T47D (cell line): ENCODE data around the gene KCNK10.
A peak's percentile ranks its signal among the peaks of the same experiment; 100 is the strongest.

Experiments
- DNase-seq, 2 experiments: peaks; one replicate each; pipeline versions ENCODE4 v3.0.0 to v3.0.0-alpha.2; 2011 to 2012; ENCODE audit warnings: low read depth in 1 of 2, low spot score in 1 of 2
- JUND ChIP-seq: IDR thresholded peaks from 2 replicates; pipeline ENCODE4 v1.6.1; 2012; ENCODE audit warnings: low read depth
- in situ Hi-C: cut with HindIII; loops from 2 replicates; pipeline ENCODE4 v1.10.0; 2016; ENCODE audit warnings: low sequenced_read_pairs, low pct_unique_long_range_greater_than_20kb

The KCNK10 gene

GRCh38 chr14:88323086-88323522 lies at the start of gene KCNK10:
Gene KCNK10, minus strand, starts transcription at chr14:88323269. Its CDS starts 471 bp downstream, at chr14:88322798.
- in situ Hi-C loops = no loop called here
- TF ChIP-seq JUND = no peak
- no peak for DNase-seq

GRCh38 chr14:88369496-88369895 lies 46.4 kb upstream of the KCNK10 start:
- in situ Hi-C loops = no loop called here
- no peak for DNase-seq
- TF ChIP-seq JUND = no peak

GRCh38 chr14:88364710-88365413 lies 41.8 kb upstream of the KCNK10 start:
- no peak for TF ChIP-seq JUND
- no peak for DNase-seq
- in situ Hi-C loops = no loop called here

GRCh38 chr14:88363644-88364043 lies 40.6 kb upstream of the KCNK10 start:
- in situ Hi-C loops = no loop called here
- DNase-seq = no peak
- TF ChIP-seq JUND = no peak

- in situ Hi-C loops = no loop called here
- no peak for DNase-seq
- no peak for TF ChIP-seq JUND
These were observed 36.4 kb upstream of the KCNK10 start for GRCh38 chr14:88359500-88359899.

GRCh38 chr14:88354358-88354757 lies 31.3 kb upstream of the KCNK10 start:
- DNase-seq = no peak
- in situ Hi-C loops = no loop called here
- no peak for TF ChIP-seq JUND

- no peak for TF ChIP-seq JUND
- no peak for DNase-seq
- in situ Hi-C loops = no loop called here
These were observed 29.6 kb upstream of the KCNK10 start for GRCh38 chr14:88352698-88353097.

- TF ChIP-seq JUND = no peak
- in situ Hi-C loops = no loop called here
- no peak for DNase-seq
These were observed 29.1 kb upstream of the KCNK10 start for GRCh38 chr14:88351966-88352691.

- in situ Hi-C loops = no loop called here
- DNase-seq = no peak
- TF ChIP-seq JUND = no peak
These were observed 25.5 kb upstream of the KCNK10 start for GRCh38 chr14:88348546-88348945.

GRCh38 chr14:88346048-88346639 lies 23.1 kb upstream of the KCNK10 start:
- no peak for TF ChIP-seq JUND
- DNase-seq = peak in 1 of 2 experiments; percentile 39
- in situ Hi-C loops = no loop called here

- TF ChIP-seq JUND = no peak
- no peak for DNase-seq
- in situ Hi-C loops = no loop called here
These were observed 19.9 kb upstream of the KCNK10 start for GRCh38 chr14:88342980-88343379.

- no peak for TF ChIP-seq JUND
- in situ Hi-C loops = no loop called here
- DNase-seq = no peak
These were observed 17.3 kb upstream of the KCNK10 start for GRCh38 chr14:88340357-88340756.

- TF ChIP-seq JUND = no peak
- in situ Hi-C loops = no loop called here
- no peak for DNase-seq
These were observed 10.0 kb upstream of the KCNK10 start for GRCh38 chr14:88333036-88333435.

GRCh38 chr14:88327497-88327896 lies 4.4 kb upstream of the KCNK10 start:
- TF ChIP-seq JUND = no peak
- in situ Hi-C loops = no loop called here
- DNase-seq = no peak
